C4-2B (cell line): Measurements from ENCODE around the gene SNX25.

ENCODE experiments used
- H3K27ac ChIP-seq: fragments of 450-650 bp; 2 replicates; pipeline ENCODE4 v1.5.1; 2017
- CTCF ChIP-seq: fragments of 450-650 bp; conservative IDR thresholded peaks from 2 replicates; pipeline ENCODE4 v1.5.1; 2017; ENCODE audit warnings: mild to moderate bottlenecking
- ZFX ChIP-seq: fragments of 450-650 bp; IDR thresholded peaks from 2 replicates; pipeline ENCODE4 v1.6.1; 2017

The SNX25 gene

GRCh38 chr4:185209031-185209851 is at the start of gene SNX25:
TSS of gene SNX25 (plus strand) at chr4:185209598. CDS start at chr4:185209827, 229 bp downstream.
- TF ChIP-seq ZFX (no peak), CTCF (peak; percentile 26)
- peak within 1 kb of the TSS; percentile 75 for H3K27ac ChIP-seq

- no peak for TF ChIP-seq ZFX
- no peak for TF ChIP-seq CTCF
- no peak overlapping the region for H3K27ac ChIP-seq
These were observed 43.8 kb upstream of the SNX25 start for GRCh38 chr4:185165605-185166063.

GRCh38 chr4:185167234-185167633 is 42.2 kb upstream of the SNX25 start:
- no peak overlapping the region for H3K27ac ChIP-seq
- TF ChIP-seq ZFX (no peak), CTCF (no peak)

GRCh38 chr4:185171373-185172071 is 37.9 kb upstream of the SNX25 start:
- no peak overlapping the region for H3K27ac ChIP-seq
- TF ChIP-seq ZFX (no peak), CTCF (no peak)

- no peak overlapping the region for H3K27ac ChIP-seq
- TF ChIP-seq ZFX (no peak), CTCF (no peak)
These were observed 29.9 kb upstream of the SNX25 start for GRCh38 chr4:185179488-185179887.

- TF ChIP-seq CTCF = no peak
- TF ChIP-seq ZFX = no peak
- H3K27ac ChIP-seq = no peak overlapping the region
These were observed 27.2 kb upstream of the SNX25 start for GRCh38 chr4:185182239-185182638.

GRCh38 chr4:185183622-185184281 is 25.6 kb upstream of the SNX25 start:
- H3K27ac ChIP-seq = no peak overlapping the region
- TF ChIP-seq CTCF (peak; percentile 89), ZFX (no peak)
